Natural killer cell (primary cell): ENCODE measurements around the gene SMIM20. TPM values are rescaled to one million over a fixed set of nuclear protein-coding genes. Genes with fewer than 3 reads are reported as not detected.

Experiments
- ATAC-seq, 3 donors: fragments of 150-1000 bp in 2 of 3; fragments of 200-7000 bp in 1 of 3; cut with Tn5 transposase; 1 replicate in 1 of 3; 2 replicates in 2 of 3; pipeline ENCODE4 v1.10.0; 2021; ENCODE audit warnings: mild to moderate bottlenecking in 2 of 3, moderate library complexity in 2 of 3
- DNase-seq, 2 donors: peaks; one replicate each; pipeline versions ENCODE4 v3.0.0 to v3.0.0-alpha.2; 2013 to 2021; ENCODE audit warnings: mixed read lengths in 1 of 2
- H3K27ac ChIP-seq: one replicate; pipeline ENCODE4 v1.5.1; 2013; ENCODE audit warnings: mild to moderate bottlenecking, low read length
- H3K27me3 ChIP-seq: one replicate; pipeline ENCODE4 v1.6.1; 2013; ENCODE audit warnings: low read length; ENCODE audit not compliant: control insufficient read depth, insufficient read depth
- H3K36me3 ChIP-seq: one replicate; pipeline ENCODE4 v1.6.1; 2013; ENCODE audit warnings: low read length; ENCODE audit not compliant: control insufficient read depth, insufficient read depth
- H3K4me1 ChIP-seq: one replicate; pipeline ENCODE4 v1.6.1; 2013; ENCODE audit warnings: low read length; ENCODE audit not compliant: control insufficient read depth, insufficient read depth
- H3K4me3 ChIP-seq: one replicate; pipeline ENCODE4 v1.5.1; 2013; ENCODE audit warnings: low read length
- H3K9me3 ChIP-seq: one replicate; pipeline ENCODE4 v1.6.1; 2013; ENCODE audit warnings: low read length; ENCODE audit not compliant: control insufficient read depth, insufficient read depth
- H3K27ac Mint-ChIP-seq, 2 donors: one replicate each; pipeline ENCODE4 v1.8.0; 2022; ENCODE audit warnings: mild to moderate bottlenecking in 2 of 2, mixed read lengths in 2 of 2, moderate library complexity in 1 of 2
- H3K27me3 Mint-ChIP-seq, 2 donors: one replicate each; pipeline ENCODE4 v1.8.0; 2022; ENCODE audit warnings: low read depth in 2 of 2, mixed read lengths in 2 of 2
- H3K36me3 Mint-ChIP-seq: one replicate; pipeline ENCODE4 v1.8.0; 2022; ENCODE audit warnings: mixed read lengths
- H3K4me1 Mint-ChIP-seq, 2 donors: one replicate each; pipeline ENCODE4 v1.8.0; 2022; ENCODE audit warnings: mixed read lengths in 2 of 2
- H3K4me3 Mint-ChIP-seq: one replicate; pipeline ENCODE4 v1.8.0; 2022; ENCODE audit warnings: mild to moderate bottlenecking, moderate library complexity, mixed read lengths
- H3K9me3 Mint-ChIP-seq, 2 donors: one replicate each; pipeline ENCODE4 v1.8.0; 2022; ENCODE audit warnings: mixed read lengths in 2 of 2
- CTCF ChIP-seq: fragments of 200-600 bp; IDR thresholded peaks from one replicate; pipeline ENCODE4 v1.8.0; 2022; ENCODE audit warnings: antibody characterized with exemption
- WGBS: methylation state at CpG from one replicate; pipeline ENCODE4 v1.1.7; 2013; ENCODE audit warnings: missing lambda C conversion rate; ENCODE audit not compliant: insufficient coverage; 5-methylcytosine and 5-hydroxymethylcytosine counted together
- intact Hi-C: fragments of 100-400 bp; cut with micrococcal nuclease; formaldehyde crosslinking; loops from one replicate; pipeline ENCODE4 v1.14.2; 2022
- total RNA-seq, 4 donors: library from RNA; stranded (reverse); fragments of 120-200 nt in 1 of 4; gene quantifications; one replicate each; pipeline versions ENCODE4 v1.2.3 to v1.2.4, GENCODE V29; 2013 to 2022

SMIM20 gene
- total RNA-seq, 3 donors from 2014 or later (not counting 1 experiment from before 2014, with no cell fraction given) = 10.3 to 11.5 (median 10.3) TPM

- H3K27ac Mint-ChIP-seq = no peak overlapping the region
- TF ChIP-seq CTCF = no peak
- intact Hi-C loops = loop anchor here (10.0 kb wide), 1 partner anchor 405 kb away; the partner anchor contains the start of gene RBPJ
- H3K36me3 Mint-ChIP-seq = no peaks in the 10 kb centered on the region
- 92% methylated on average over 4 of the region's 5 CpGs for WGBS
- DNase-seq (no peak), ATAC-seq (no peak)
- H3K9me3 Mint-ChIP-seq = no peaks in the 10 kb centered on the region
- H3K27me3 Mint-ChIP-seq = no peaks in the 10 kb centered on the region
- H3K9me3 ChIP-seq = no peaks in the 10 kb centered on the region
- H3K4me3 Mint-ChIP-seq = no peak overlapping the region
- H3K4me1 Mint-ChIP-seq = peaks cover 5 to 22% of the 10 kb centered on the region in 2 donors
- H3K36me3 ChIP-seq = peaks cover 3% of the 10 kb centered on the region
- H3K27ac ChIP-seq = no peak overlapping the region
- H3K4me3 ChIP-seq = no peak overlapping the region
- peaks cover 2% of the 10 kb centered on the region for H3K4me1 ChIP-seq
- H3K27me3 ChIP-seq = no peaks in the 10 kb centered on the region
Measured at GRCh38 chr4:25919676-25920075, 5.7 kb downstream of the SMIM20 start.

GRCh38 chr4:25921922-25922321 lies 7.9 kb downstream of the SMIM20 start:
- WGBS = 100% methylated on average over 1 of the region's 1 CpG
- Mint-ChIP-seq H3K4me3 (no peak overlapping the region), H3K27ac (no peak overlapping the region), H3K27me3 (no peaks in the 10 kb centered on the region), H3K9me3 (no peaks in the 10 kb centered on the region), H3K4me1 (peaks cover 0 to 16% of the 10 kb centered on the region in 2 donors), H3K36me3 (no peaks in the 10 kb centered on the region)
- H3K9me3 ChIP-seq = no peaks in the 10 kb centered on the region
- ATAC-seq = no peak
- intact Hi-C loops = no loop called here
- TF ChIP-seq CTCF = no peak
- no peaks in the 10 kb centered on the region for H3K27me3 ChIP-seq
- peaks cover 3% of the 10 kb centered on the region for H3K36me3 ChIP-seq
- no peak overlapping the region for H3K4me3 ChIP-seq
- no peaks in the 10 kb centered on the region for H3K4me1 ChIP-seq
- no peak for DNase-seq
- H3K27ac ChIP-seq = no peak overlapping the region

- Mint-ChIP-seq H3K27me3 (no peaks in the 10 kb centered on the region), H3K4me1 (peaks cover 0 to 16% of the 10 kb centered on the region in 2 donors), H3K4me3 (no peak overlapping the region), H3K36me3 (no peaks in the 10 kb centered on the region), H3K27ac (no peak overlapping the region), H3K9me3 (no peaks in the 10 kb centered on the region)
- no peaks in the 10 kb centered on the region for H3K4me1 ChIP-seq
- TF ChIP-seq CTCF = no peak
- no peaks in the 10 kb centered on the region for H3K9me3 ChIP-seq
- ATAC-seq (no peak), DNase-seq (no peak)
- no peak overlapping the region for H3K4me3 ChIP-seq
- H3K36me3 ChIP-seq = peaks cover 3% of the 10 kb centered on the region
- intact Hi-C loops = no loop called here
- H3K27me3 ChIP-seq = no peaks in the 10 kb centered on the region
- H3K27ac ChIP-seq = no peak overlapping the region
- WGBS = 96% methylated on average over 4 of the region's 4 CpGs
Measured at GRCh38 chr4:25922812-25923369, 8.9 kb downstream of the SMIM20 start.

GRCh38 chr4:25923745-25924144 lies 9.7 kb downstream of the SMIM20 start:
- Histone ChIP-seq H3K27ac (no peak overlapping the region), H3K4me1 (no peaks in the 10 kb centered on the region), H3K9me3 (no peaks in the 10 kb centered on the region), H3K36me3 (peaks cover 3% of the 10 kb centered on the region), H3K4me3 (no peak overlapping the region), H3K27me3 (no peaks in the 10 kb centered on the region)
- WGBS = 91% methylated on average over 5 of the region's 5 CpGs
- DNase-seq = no peak
- TF ChIP-seq CTCF = no peak
- intact Hi-C loops = no loop called here
- H3K9me3 Mint-ChIP-seq = no peaks in the 10 kb centered on the region
- H3K27ac Mint-ChIP-seq = no peak overlapping the region
- peaks cover 0 to 16% of the 10 kb centered on the region in 2 donors for H3K4me1 Mint-ChIP-seq
- ATAC-seq = no peak
- no peak overlapping the region for H3K4me3 Mint-ChIP-seq
- H3K36me3 Mint-ChIP-seq = no peaks in the 10 kb centered on the region
- H3K27me3 Mint-ChIP-seq = no peaks in the 10 kb centered on the region
